ENCODE measurements around the gene HIP1R. TPM values are rescaled to one million over a fixed set of nuclear protein-coding genes. Genes with fewer than 3 reads are reported as not detected.

The HIP1R gene
- total and polyA plus RNA-seq, 2 of the 8 experiments (the other 6 are each of a cell fraction or from before 2014, with no cell fraction given): 11.2 to 14.5 TPM

GRCh38 chr12:122795807-122796206 lies 39.5 kb upstream of the HIP1R start:
- Histone ChIP-seq H3K4me1 (replicated peaks in 1 of 4; ENCODE audit: control insufficient read depth in 3 of 4, insufficient read depth in 4 of 4, low read length in 3 of 4) (no peaks in the 10 kb centered on the region), H4K91ac (replicated peaks; ENCODE audit: insufficient read length, low read length) (no peak overlapping the region), H2BK20ac (ENCODE audit: low read length) (no peak overlapping the region), H4K8ac (ENCODE audit: extremely low read depth, insufficient read depth, low read length) (no peak overlapping the region), H3K79me1 (ENCODE audit: low read depth, low read length) (no peaks in the 10 kb centered on the region), H3K27me3 (replicated peaks in 1 of 4; ENCODE audit: control insufficient read depth in 3 of 4, extremely low read depth in 1 of 4, insufficient read depth in 3 of 4, low read length in 3 of 4) (no peaks in the 10 kb centered on the region), H2BK12ac (ENCODE audit: low read depth, low read length) (no peak overlapping the region), H2AK5ac (ENCODE audit: low read depth, low read length) (no peak overlapping the region), H2BK5ac (ENCODE audit: low read depth, low read length) (no peak overlapping the region), H4K5ac (ENCODE audit: insufficient read length, low read depth, low read length) (no peak overlapping the region), H2BK15ac (ENCODE audit: low read length) (no peak overlapping the region), H3K9me3 (ENCODE audit: insufficient read depth in 2 of 2, low read depth in 1 of 2, low read length in 1 of 2) (no peaks in the 10 kb centered on the region), H3K27ac (ENCODE audit: low read depth, low read length) (no peak overlapping the region), H3K18ac (ENCODE audit: extremely low read depth, low read length) (no peak overlapping the region), H3K36me3 (ENCODE audit: control insufficient read depth in 2 of 4, insufficient read depth in 4 of 4, low read length in 3 of 4) (no peaks in the 10 kb centered on the region), H3K79me2 (ENCODE audit: control insufficient read depth in 1 of 2, insufficient read depth in 2 of 2, low read length in 2 of 2) (no peaks in the 10 kb centered on the region), H3K4me2 (ENCODE audit: insufficient read depth in 1 of 2, low read depth in 2 of 2, low read length in 2 of 2) (no peak overlapping the region), H3K14ac (ENCODE audit: insufficient read length) (no peak overlapping the region), H3K56ac (replicated peaks; ENCODE audit: insufficient read length, low read depth, low read length) (no peak overlapping the region), H2BK120ac (replicated peaks; ENCODE audit: low read depth, low read length) (no peak overlapping the region), H2AFZ (ENCODE audit: low read length) (no peak overlapping the region), H3K4me3 (ENCODE audit: extremely low read depth in 1 of 4, insufficient read depth in 2 of 4, low read depth in 3 of 4, low read length in 4 of 4) (no peak overlapping the region), H4K20me1 (replicated peaks in 1 of 2; ENCODE audit: control insufficient read depth in 1 of 2, insufficient read depth in 2 of 2, low read length in 2 of 2) (no peaks in the 10 kb centered on the region), H3K23ac (ENCODE audit: insufficient read length) (no peak overlapping the region), H3K23me2 (ENCODE audit: low read depth, low read length) (no peaks in the 10 kb centered on the region), H3K9ac (replicated peaks in 1 of 4; ENCODE audit: extremely low read depth in 1 of 4, low read depth in 3 of 4, low read length in 3 of 4) (no peak overlapping the region), H3K4ac (replicated peaks; ENCODE audit: insufficient read length, low read depth, low read length) (no peak overlapping the region)
- no peak for DNase-seq (ENCODE audit: low read depth in 1 of 2, low spot score in 2 of 2)
- 82% methylated on average over 4 of the region's 4 CpGs; no CpG with 5 or more reads in 1 of the 2 experiments for WGBS, 2 experiments (ENCODE audit: extremely low coverage in 1 of 2, insufficient coverage in 1 of 2, insufficient read length in 1 of 2, insufficient replicate concordance in 2 of 2, low coverage in 1 of 2, low lambda C conversion rate in 2 of 2, missing lambda C conversion rate in 1 of 2)
- CTCF ChIA-PET (ENCODE audit: partially characterized antibody): interaction anchor here (0.8 to 4.2 kb wide), 7 partner anchors 13 to 159 kb away, joined by 3 to 35 read pairs (median 5); partner anchors contain the start of genes CCDC62 and HIP1R
- no peak for FAIRE-seq
- POLR2A ChIA-PET (ENCODE audit: partially characterized antibody): no interaction called here
- no peak for TF ChIP-seq POLR2A (IDR thresholded peaks at IDR 0.05; ENCODE audit: control extremely low read depth in 1 of 2, low read depth in 2 of 2, low read length in 2 of 2)
- TF ChIP-seq SP1 (IDR thresholded peaks at IDR 0.05; ENCODE audit: low read depth, low read length): no peak
- no peak for TF ChIP-seq CTCF (IDR thresholded peaks at IDR 0.05; ENCODE audit: control extremely low read depth in 1 of 3, insufficient read depth in 1 of 3, low read depth in 1 of 3, low read length in 3 of 3)
- no peak for TF ChIP-seq POU5F1 (IDR thresholded peaks at IDR 0.05; ENCODE audit: low read depth, low read length)
- TF ChIP-seq SIN3A (conservative IDR thresholded peaks at IDR 0.05 in 1 of 2, IDR thresholded peaks at IDR 0.05 in 1 of 2; ENCODE audit: low read depth in 1 of 2, low read length in 2 of 2): no peak
- no peak for TF ChIP-seq TBP (IDR thresholded peaks at IDR 0.05; ENCODE audit: low read depth, low read length)
- no peak for TF ChIP-seq TAF7 (optimal IDR thresholded peaks at IDR 0.05; ENCODE audit: borderline replicate concordance, low read depth, low read length)
- no peak for TF ChIP-seq ATF2 (IDR thresholded peaks at IDR 0.05; ENCODE audit: low read length)
- no peak for TF ChIP-seq HDAC2 (IDR thresholded peaks at IDR 0.05; ENCODE audit: borderline replicate concordance in 1 of 2, low read depth in 2 of 2, low read length in 2 of 2)
- no peak for TF ChIP-seq CTBP2 (IDR thresholded peaks at IDR 0.05; ENCODE audit: borderline replicate concordance, insufficient read depth, insufficient read length, low read length)
